Measurements from ENCODE around the gene RAET1E. TPM values are rescaled to one million over a fixed set of nuclear protein-coding genes. Genes with fewer than 3 reads are reported as not detected.
A peak's percentile ranks its signal among the peaks of the same experiment; 100 is the strongest.
"Not testable (repeated sequence)": the region's sequence is repeated elsewhere in the genome, so short reads cannot be mapped to it uniquely, and the experiment has no call there.

Gene RAET1E
- polyA plus RNA-seq, 4 donors, result 0.13 TPM; not detected in 3

DNA sequence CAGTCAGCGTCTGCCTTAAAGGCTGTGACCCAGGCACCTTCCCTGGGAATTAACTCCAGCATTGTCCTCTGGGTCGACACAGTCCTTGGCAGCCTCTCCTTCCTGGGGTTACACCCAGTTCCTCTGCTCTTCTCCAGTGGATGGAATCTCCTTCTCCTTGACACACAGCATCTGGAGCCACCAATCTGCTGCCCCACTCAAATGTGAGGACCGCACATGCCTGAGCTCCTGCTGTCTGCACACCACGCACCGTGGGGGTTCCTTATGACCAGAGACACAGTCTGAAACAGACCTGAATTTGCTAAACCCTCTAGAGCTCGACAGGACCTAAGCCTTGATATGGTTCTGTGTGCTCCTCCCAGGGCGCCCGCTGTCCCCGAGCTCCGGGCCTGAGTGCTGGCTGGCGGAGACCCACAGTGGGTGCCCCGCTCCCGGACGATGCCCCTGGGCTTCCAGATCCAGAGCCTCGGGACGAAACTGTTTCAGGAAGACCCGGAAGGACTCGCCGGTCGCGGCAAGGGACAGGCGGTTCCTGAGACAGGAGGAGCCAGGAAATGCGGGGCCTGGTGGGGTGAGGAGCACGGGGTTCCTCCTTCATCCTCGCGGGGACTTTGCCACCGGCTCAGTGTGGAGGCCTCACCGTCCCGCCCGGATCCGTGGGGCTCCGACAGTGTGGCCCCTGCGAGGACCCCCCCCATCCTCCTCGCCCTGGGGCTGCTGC is 27.5 kb upstream of the RAET1E start:
- peaks cover 0 to 15% (median 3%) of the 10 kb centered on the region in 3 donors for H3K4me1 ChIP-seq (ENCODE audit: control insufficient read depth in 3 of 3, insufficient read depth in 2 of 3, low read depth in 1 of 3, low read length in 2 of 3)
- 5 to 11% (median 6%) methylated on average over 30 to 34 of the region's 34 CpGs for WGBS, 3 donors

DNA sequence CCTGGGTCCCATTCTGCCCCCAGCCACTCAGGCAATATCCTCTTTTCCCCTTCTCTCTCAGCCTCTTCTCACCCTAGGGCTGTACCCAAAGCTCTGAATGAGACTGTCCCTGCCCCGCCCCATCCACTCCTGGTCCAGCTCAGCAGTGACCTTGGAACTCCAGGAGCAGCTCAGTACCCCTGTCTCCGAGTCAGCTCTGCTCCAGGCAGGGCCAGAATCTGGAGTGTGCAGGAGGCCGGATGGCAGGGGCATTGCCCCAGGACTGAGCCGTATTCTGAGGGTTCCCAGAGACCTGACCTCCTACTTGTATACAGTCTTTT is 27.0 kb upstream of the RAET1E start:
- Histone ChIP-seq H3K4me3 (ENCODE audit: low read depth in 1 of 3, low read length in 3 of 3) (no peak overlapping the region), H3K4me1 (ENCODE audit: control insufficient read depth in 3 of 3, insufficient read depth in 2 of 3, low read depth in 1 of 3, low read length in 2 of 3) (peaks cover 0 to 15% (median 3%) of the 10 kb centered on the region in 3 donors), H3K27ac (ENCODE audit: low read depth in 1 of 3, low read length in 2 of 3) (no peak overlapping the region), H3K9me3 (ENCODE audit: control insufficient read depth in 2 of 2, insufficient read depth in 1 of 2, low read depth in 1 of 2, low read length in 1 of 2) (no peaks in the 10 kb centered on the region), H3K36me3 (ENCODE audit: control insufficient read depth in 3 of 3, insufficient read depth in 2 of 3, low read depth in 1 of 3, low read length in 3 of 3) (no peaks in the 10 kb centered on the region), H3K27me3 (ENCODE audit: control insufficient read depth in 3 of 3, insufficient read depth in 3 of 3, low read length in 3 of 3) (peaks cover 0 to 64% (median 14%) of the 10 kb centered on the region in 3 donors)
- DNase-seq (peak in 1 of 2 donors; percentile 42), FAIRE-seq (no peak)
- WGBS, 3 donors, result 45 to 78% (median 60%) methylated on average over 4 of the region's 4 CpGs

More for the DNA sequence above, 27.5 kb upstream of the RAET1E start:
- Histone ChIP-seq H3K27me3 (ENCODE audit: control insufficient read depth in 3 of 3, insufficient read depth in 3 of 3, low read length in 3 of 3) (peaks cover 0 to 64% (median 14%) of the 10 kb centered on the region in 3 donors), H3K4me3 (ENCODE audit: low read depth in 1 of 3, low read length in 3 of 3) (peak overlapping the region in 2 of 3 donors; percentile 33 to 60), H3K27ac (ENCODE audit: low read depth in 1 of 3, low read length in 2 of 3) (no peak overlapping the region), H3K36me3 (ENCODE audit: control insufficient read depth in 3 of 3, insufficient read depth in 2 of 3, low read depth in 1 of 3, low read length in 3 of 3) (no peaks in the 10 kb centered on the region), H3K9me3 (ENCODE audit: control insufficient read depth in 2 of 2, insufficient read depth in 1 of 2, low read depth in 1 of 2, low read length in 1 of 2) (no peaks in the 10 kb centered on the region)
- DNase-seq, result peak; percentile 32 to 50
- FAIRE-seq, result no peak

DNA sequence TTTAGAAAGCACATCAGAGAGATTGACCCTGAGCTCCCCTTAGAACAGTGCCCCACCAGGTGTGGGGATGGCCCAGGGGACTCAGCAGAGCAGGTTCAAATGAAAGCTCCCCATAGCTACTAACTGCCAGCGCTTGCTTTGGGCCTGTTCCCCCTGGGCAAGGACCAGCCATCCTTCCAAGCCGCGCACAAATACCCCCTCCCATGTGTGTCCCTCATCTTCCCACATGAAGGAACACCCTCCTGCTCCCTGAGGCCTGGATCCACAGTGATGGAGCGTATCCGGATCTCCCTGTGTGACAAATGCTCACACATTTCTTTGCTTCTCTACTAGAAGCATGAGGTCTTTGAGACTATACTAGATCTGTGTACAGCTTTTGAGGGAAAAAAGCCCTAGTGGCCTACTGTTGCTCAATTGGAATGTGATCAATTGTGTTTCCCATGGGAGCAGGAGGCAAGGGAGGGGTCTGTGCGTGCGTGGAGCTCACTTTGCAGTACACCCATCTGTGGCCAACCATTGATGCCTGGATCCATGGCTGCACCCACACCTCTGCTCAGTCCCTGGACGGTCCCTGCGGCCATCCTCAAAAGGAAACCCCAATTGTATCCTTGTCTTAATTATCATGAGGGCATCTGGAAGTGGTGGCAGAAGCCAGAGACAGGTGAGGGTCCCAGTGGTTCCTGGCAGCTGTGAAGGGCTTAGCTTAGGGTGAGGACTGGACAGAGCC is 26.5 kb upstream of the RAET1E start:
- H3K4me3 ChIP-seq (ENCODE audit: low read depth in 1 of 3, low read length in 3 of 3), result no peak overlapping the region
- H3K9me3 ChIP-seq (ENCODE audit: control insufficient read depth in 2 of 2, insufficient read depth in 1 of 2, low read depth in 1 of 2, low read length in 1 of 2), result no peaks in the 10 kb centered on the region
- no peaks in the 10 kb centered on the region for H3K36me3 ChIP-seq (ENCODE audit: control insufficient read depth in 3 of 3, insufficient read depth in 2 of 3, low read depth in 1 of 3, low read length in 3 of 3)
- FAIRE-seq, result no peak
- no peak overlapping the region for H3K27ac ChIP-seq (ENCODE audit: low read depth in 1 of 3, low read length in 2 of 3)
- peaks cover 0 to 60% (median 13%) of the 10 kb centered on the region in 3 donors for H3K27me3 ChIP-seq (ENCODE audit: control insufficient read depth in 3 of 3, insufficient read depth in 3 of 3, low read length in 3 of 3)
- H3K4me1 ChIP-seq (ENCODE audit: control insufficient read depth in 3 of 3, insufficient read depth in 2 of 3, low read depth in 1 of 3, low read length in 2 of 3), result peaks cover 0 to 15% (median 3%) of the 10 kb centered on the region in 3 donors
- WGBS, 3 donors, result 72 to 84% (median 76%) methylated on average over 9 of the region's 9 CpGs
- no peak for DNase-seq

DNA sequence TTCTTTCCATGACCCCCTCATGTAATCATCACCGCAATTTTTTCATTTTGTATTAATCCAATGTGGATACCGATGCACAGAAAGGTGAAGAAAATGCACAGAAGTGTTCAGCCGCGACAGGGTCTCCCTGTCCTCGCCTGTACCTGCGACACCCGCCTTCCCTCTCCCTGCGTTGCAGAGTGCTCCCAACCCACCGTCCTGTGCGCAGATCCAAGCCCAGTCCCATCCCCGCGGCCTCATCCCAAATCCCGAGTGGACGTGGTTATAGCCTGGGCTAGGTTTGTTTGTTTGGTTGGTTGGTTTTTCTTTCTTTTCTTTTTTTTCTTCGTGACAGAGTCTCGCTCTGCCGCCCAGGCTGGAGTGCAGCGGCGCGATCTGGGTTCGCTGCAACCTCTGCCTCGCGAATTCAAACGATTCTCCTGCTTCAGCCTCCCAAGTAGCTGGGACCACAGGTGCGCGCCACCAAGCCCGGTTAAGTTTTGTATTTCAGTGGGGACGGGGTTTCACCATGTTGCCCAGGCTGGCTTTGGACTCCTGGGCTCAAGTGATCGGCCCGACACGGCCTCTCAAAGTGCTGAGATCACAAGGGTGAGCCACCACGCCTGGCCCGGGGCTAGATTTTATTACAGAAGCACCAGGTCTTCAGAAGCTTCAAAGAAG is 25.5 kb upstream of the RAET1E start:
- H3K27me3 ChIP-seq (ENCODE audit: control insufficient read depth in 3 of 3, insufficient read depth in 3 of 3, low read length in 3 of 3), result peaks cover 0 to 55% (median 8%) of the 10 kb centered on the region in 3 donors
- H3K4me3 ChIP-seq (ENCODE audit: low read depth in 1 of 3, low read length in 3 of 3), result peak overlapping the region in 1 of 3 donors; percentile 46
- FAIRE-seq, result no peak
- H3K4me1 ChIP-seq (ENCODE audit: control insufficient read depth in 3 of 3, insufficient read depth in 2 of 3, low read depth in 1 of 3, low read length in 2 of 3), result peaks cover 0 to 15% (median 3%) of the 10 kb centered on the region in 3 donors
- H3K27ac ChIP-seq (ENCODE audit: low read depth in 1 of 3, low read length in 2 of 3), result no peak overlapping the region
- H3K36me3 ChIP-seq (ENCODE audit: control insufficient read depth in 3 of 3, insufficient read depth in 2 of 3, low read depth in 1 of 3, low read length in 3 of 3), result no peaks in the 10 kb centered on the region
- no peaks in the 10 kb centered on the region for H3K9me3 ChIP-seq (ENCODE audit: control insufficient read depth in 2 of 2, insufficient read depth in 1 of 2, low read depth in 1 of 2, low read length in 1 of 2)
- 13 to 22% (median 18%) methylated on average over 33 of the region's 33 CpGs for WGBS, 3 donors
- DNase-seq, result peak in 1 of 2 donors; percentile 24

DNA sequence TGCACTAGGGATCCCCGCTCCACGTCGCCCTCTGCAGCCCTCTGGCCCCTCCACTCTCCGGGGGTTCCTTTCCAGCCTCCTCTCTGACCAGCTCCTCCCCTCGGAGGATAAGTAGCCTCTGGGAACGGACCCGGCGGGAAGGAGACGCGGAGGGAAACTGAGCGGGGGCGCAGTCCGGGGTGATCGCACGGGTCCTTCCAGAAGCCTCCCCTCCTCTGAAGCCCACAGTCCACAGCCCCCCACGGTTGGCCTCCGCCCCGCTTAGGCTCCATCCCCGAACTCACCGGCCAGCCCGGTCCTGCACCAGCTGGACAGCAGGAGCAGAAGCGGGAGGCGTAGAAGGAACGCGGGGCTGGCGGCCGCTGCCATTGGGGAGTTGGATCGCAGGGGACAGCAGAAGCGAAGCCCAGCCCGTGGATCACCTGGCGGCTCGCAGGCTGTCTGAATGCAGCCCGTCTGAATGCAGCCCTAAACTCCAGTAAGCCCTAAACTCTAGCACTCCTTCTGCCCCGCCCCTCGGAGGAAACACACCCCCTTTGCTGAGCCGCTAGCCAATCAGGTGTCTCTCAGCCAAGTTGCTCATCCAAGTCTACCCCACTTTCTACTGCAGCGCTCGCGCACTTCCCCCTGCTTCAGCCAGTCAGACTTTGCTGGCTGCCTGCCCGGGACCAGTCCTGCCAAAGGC is 24.9 kb upstream of the RAET1E start, which contains the start of gene RAET1G:
Gene RAET1G, minus strand, starts transcription at position 480 of the 685 bp plus-strand sequence. Its CDS starts 111 bp downstream, at position 369.
- WGBS, 3 donors, result 1 to 2% (median 1%) methylated on average over 35 to 40 of the region's 40 CpGs
- DNase-seq (peak; percentile 85 to 86), FAIRE-seq (no peak)
- no peaks in the 10 kb centered on the region for H3K9me3 ChIP-seq (ENCODE audit: control insufficient read depth in 2 of 2, insufficient read depth in 1 of 2, low read depth in 1 of 2, low read length in 1 of 2)
- peaks cover 0 to 15% (median 3%) of the 10 kb centered on the region in 3 donors for H3K4me1 ChIP-seq (ENCODE audit: control insufficient read depth in 3 of 3, insufficient read depth in 2 of 3, low read depth in 1 of 3, low read length in 2 of 3)
- peaks cover 0 to 57% (median 8%) of the 10 kb centered on the region in 3 donors for H3K27me3 ChIP-seq (ENCODE audit: control insufficient read depth in 3 of 3, insufficient read depth in 3 of 3, low read length in 3 of 3)
- peak within 1 kb of the TSS in 2 of 3 donors; percentile 25 to 46 for H3K4me3 ChIP-seq (ENCODE audit: low read depth in 1 of 3, low read length in 3 of 3)
- H3K27ac ChIP-seq (ENCODE audit: low read depth in 1 of 3, low read length in 2 of 3), result no peak within 1 kb of the TSS
- H3K36me3 ChIP-seq (ENCODE audit: control insufficient read depth in 3 of 3, insufficient read depth in 2 of 3, low read depth in 1 of 3, low read length in 3 of 3), result no peaks in the 10 kb centered on the region

DNA sequence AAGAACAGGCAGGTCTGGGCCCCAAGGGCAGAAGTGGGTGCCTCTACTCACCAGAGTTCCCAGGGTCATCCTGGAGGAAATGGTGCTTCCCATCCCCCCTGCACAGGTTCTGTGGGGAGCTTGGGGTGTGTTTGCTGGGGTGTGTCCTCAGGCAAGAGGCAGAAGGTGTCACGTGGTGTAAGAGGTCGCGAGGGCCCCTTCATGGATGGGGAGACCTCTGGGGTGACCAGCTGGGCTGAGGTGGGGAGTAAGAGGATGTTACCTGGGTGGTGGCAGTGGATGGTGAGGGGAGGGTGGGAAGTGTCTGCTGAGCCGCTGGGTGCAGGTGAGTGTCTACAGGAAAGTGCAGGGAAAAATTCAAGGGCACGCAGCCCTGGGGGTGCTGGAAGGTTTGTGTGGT is 24.2 kb upstream of the RAET1E start:
- H3K9me3 ChIP-seq (ENCODE audit: control insufficient read depth in 2 of 2, insufficient read depth in 1 of 2, low read depth in 1 of 2, low read length in 1 of 2); H3K27ac ChIP-seq (ENCODE audit: low read depth in 1 of 3, low read length in 2 of 3); H3K36me3 ChIP-seq (ENCODE audit: control insufficient read depth in 3 of 3, insufficient read depth in 2 of 3, low read depth in 1 of 3, low read length in 3 of 3); DNase-seq; H3K4me3 ChIP-seq (ENCODE audit: low read depth in 1 of 3, low read length in 3 of 3); FAIRE-seq: not testable (repeated sequence)
- Histone ChIP-seq H3K4me1 (ENCODE audit: control insufficient read depth in 3 of 3, insufficient read depth in 2 of 3, low read depth in 1 of 3, low read length in 2 of 3) (peaks cover 0 to 15% (median 3%) of the 10 kb centered on the region in 3 donors), H3K27me3 (ENCODE audit: control insufficient read depth in 3 of 3, insufficient read depth in 3 of 3, low read length in 3 of 3) (peaks cover 0 to 57% (median 8%) of the 10 kb centered on the region in 3 donors)
- 14 to 33% (median 27%) methylated on average over 5 of the region's 5 CpGs for WGBS, 3 donors

DNA sequence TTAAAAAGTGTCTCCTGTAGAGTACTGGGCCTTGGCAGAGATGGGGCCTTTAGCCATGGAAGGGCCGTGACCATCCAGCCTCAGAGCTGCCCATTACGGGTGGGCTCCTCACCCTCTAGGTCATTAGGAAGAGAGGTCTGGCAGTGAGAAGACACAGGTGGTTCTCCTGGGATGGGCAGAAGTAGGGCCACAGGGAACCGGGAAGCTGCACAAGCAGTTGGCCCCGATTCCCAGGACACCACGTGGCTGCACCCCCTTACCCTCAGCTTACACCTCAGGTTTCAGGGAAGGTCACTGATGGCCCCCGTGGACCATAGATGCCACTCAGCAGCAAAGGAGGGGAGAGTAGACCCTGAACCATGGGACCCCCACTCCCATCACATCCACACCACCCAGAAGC is 23.4 kb upstream of the RAET1E start:
- no peaks in the 10 kb centered on the region for H3K36me3 ChIP-seq (ENCODE audit: control insufficient read depth in 3 of 3, insufficient read depth in 2 of 3, low read depth in 1 of 3, low read length in 3 of 3)
- no peak overlapping the region for H3K27ac ChIP-seq (ENCODE audit: low read depth in 1 of 3, low read length in 2 of 3)
- H3K4me1 ChIP-seq (ENCODE audit: control insufficient read depth in 3 of 3, insufficient read depth in 2 of 3, low read depth in 1 of 3, low read length in 2 of 3), result peaks cover 0 to 15% (median 3%) of the 10 kb centered on the region in 3 donors
- 86 to 88% (median 87%) methylated on average over 6 of the region's 6 CpGs for WGBS, 3 donors
- FAIRE-seq, result no peak
- H3K4me3 ChIP-seq (ENCODE audit: low read depth in 1 of 3, low read length in 3 of 3), result no peak overlapping the region
- no peaks in the 10 kb centered on the region for H3K9me3 ChIP-seq (ENCODE audit: control insufficient read depth in 2 of 2, insufficient read depth in 1 of 2, low read depth in 1 of 2, low read length in 1 of 2)
- H3K27me3 ChIP-seq (ENCODE audit: control insufficient read depth in 3 of 3, insufficient read depth in 3 of 3, low read length in 3 of 3), result peaks cover 0 to 53% (median 8%) of the 10 kb centered on the region in 3 donors
- DNase-seq, result no peak

DNA sequence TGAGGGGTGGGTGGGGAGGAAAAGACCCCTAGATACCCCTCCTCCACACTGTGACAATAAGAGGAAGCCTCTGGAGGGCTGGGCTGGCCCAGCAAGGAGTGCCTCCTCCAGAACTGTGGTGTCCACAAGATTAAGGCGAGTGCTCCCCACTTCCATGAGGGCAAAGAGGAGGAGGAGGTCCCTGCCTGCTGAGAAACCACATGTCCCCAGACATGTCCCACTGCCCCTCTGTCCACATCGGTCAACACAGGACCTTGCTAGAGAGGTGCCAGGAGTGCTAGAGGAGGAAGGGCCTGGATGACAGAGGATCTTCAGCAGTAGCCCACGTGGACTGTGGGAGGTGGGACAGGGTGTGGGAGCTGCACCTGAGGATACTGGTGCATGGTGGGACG is 21.9 kb upstream of the RAET1E start:
- peaks cover 0 to 40% (median 5%) of the 10 kb centered on the region in 3 donors for H3K27me3 ChIP-seq (ENCODE audit: control insufficient read depth in 3 of 3, insufficient read depth in 3 of 3, low read length in 3 of 3)
- WGBS, 3 donors, result 84 to 91% (median 86%) methylated on average over 4 of the region's 4 CpGs
- no peaks in the 10 kb centered on the region for H3K9me3 ChIP-seq (ENCODE audit: control insufficient read depth in 2 of 2, insufficient read depth in 1 of 2, low read depth in 1 of 2, low read length in 1 of 2)
- no peaks in the 10 kb centered on the region for H3K36me3 ChIP-seq (ENCODE audit: control insufficient read depth in 3 of 3, insufficient read depth in 2 of 3, low read depth in 1 of 3, low read length in 3 of 3)
- FAIRE-seq (no peak), DNase-seq (no peak)
- H3K4me3 ChIP-seq (ENCODE audit: low read depth in 1 of 3, low read length in 3 of 3), result no peak overlapping the region
- H3K27ac ChIP-seq (ENCODE audit: low read depth in 1 of 3, low read length in 2 of 3), result no peak overlapping the region
- H3K4me1 ChIP-seq (ENCODE audit: control insufficient read depth in 3 of 3, insufficient read depth in 2 of 3, low read depth in 1 of 3, low read length in 2 of 3), result peaks cover 0 to 9% (median 3%) of the 10 kb centered on the region in 3 donors

All from small intestine (tissue), 7 donors.